Activated CD8-positive, alpha-beta T cell treated with anti-CD3 and anti-CD28 coated beads, Interleukin-2, amount 10 ng/mL, durations not matched to agents 7 days and 5 days (primary cell): ENCODE data around the gene BCL7C. TPM values are rescaled to one million over a fixed set of nuclear protein-coding genes. Genes with fewer than 3 reads are reported as not detected.

Source experiments
- ATAC-seq: fragments of 150-1000 bp; cut with Tn5 transposase; one replicate; pipeline ENCODE4 v1.10.0; 2021; ENCODE audit warnings: moderate library complexity
- CTCF ChIA-PET: fragments of 350-600 bp; sonication (Branson Sonifier 250); formaldehyde crosslinking; loops from one replicate; lab custom pipeline; 2021; ENCODE audit warnings: antibody characterized with exemption; lab: Charles Lee
- POLR2A ChIA-PET: fragments of 350-600 bp; sonication (Branson Sonifier 250); formaldehyde crosslinking; loops from one replicate; lab custom pipeline; 2021; ENCODE audit warnings: antibody characterized with exemption; lab: Charles Lee
- DNase-seq: peaks from one replicate; pipeline ENCODE4 v3.0.0-alpha.2; 2020
- H3K27ac Mint-ChIP-seq: one replicate; pipeline ENCODE4 v1.8.0; 2021; ENCODE audit warnings: mild to moderate bottlenecking, mixed read lengths
- H3K27me3 Mint-ChIP-seq: one replicate; pipeline ENCODE4 v1.8.0; 2021; ENCODE audit warnings: low read depth, mixed read lengths
- H3K36me3 Mint-ChIP-seq: one replicate; pipeline ENCODE4 v1.8.0; 2021; ENCODE audit warnings: low read depth, mixed read lengths
- H3K4me1 Mint-ChIP-seq: one replicate; pipeline ENCODE4 v1.8.0; 2021; ENCODE audit warnings: low read depth, mixed read lengths
- H3K4me3 Mint-ChIP-seq: one replicate; pipeline ENCODE4 v1.8.0; 2021; ENCODE audit warnings: mild to moderate bottlenecking, mixed read lengths
- H3K9me3 Mint-ChIP-seq: one replicate; pipeline ENCODE4 v1.8.0; 2022; ENCODE audit warnings: mixed read lengths; ENCODE audit not compliant: insufficient read depth
- microRNA-seq: library from miRNA; unstranded; fragments of <30 nt; microRNA quantifications from one replicate; pipeline ENCODE4 v1.2.0, GENCODE V29; 2022
- total RNA-seq, 2 experiments: library from RNA; stranded (reverse); gene quantifications; one replicate each; pipeline ENCODE4 v1.2.3, GENCODE V29; 2021

BCL7C gene
- total RNA-seq, 2 experiments from 2014 or later = 30.3 to 34.5 TPM

- Mint-ChIP-seq H3K4me3 (no peak overlapping the region), H3K9me3 (no peaks in the 10 kb centered on the region), H3K36me3 (no peaks in the 10 kb centered on the region), H3K27ac (no peak overlapping the region), H3K4me1 (peaks cover 3% of the 10 kb centered on the region), H3K27me3 (no peaks in the 10 kb centered on the region)
- ChIA-PET CTCF (interaction anchor here (0.9 to 1.7 kb wide), 4 partner anchors 15 to 92 kb away, joined by 3 to 6 read pairs (median 4); no protein-coding TSS in a partner anchor), POLR2A (no interaction called here)
- DNase-seq = no peak
- ATAC-seq = no peak
These were observed 54.2 kb downstream of the BCL7C start for GRCh38 chr16:30839523-30840227.

GRCh38 chr16:30838876-30839471, 54.9 kb downstream of the BCL7C start:
- Mint-ChIP-seq H3K4me1 (no peaks in the 10 kb centered on the region), H3K27me3 (no peaks in the 10 kb centered on the region), H3K27ac (no peak overlapping the region), H3K9me3 (no peaks in the 10 kb centered on the region), H3K36me3 (no peaks in the 10 kb centered on the region), H3K4me3 (no peak overlapping the region)
- POLR2A ChIA-PET = no interaction called here
- no peak for DNase-seq
- CTCF ChIA-PET = interaction anchor here (1.2 to 1.7 kb wide), 2 partner anchors 16 to 24 kb away, joined by 3 to 4 read pairs; no protein-coding TSS in a partner anchor
- no peak for ATAC-seq

DNA sequence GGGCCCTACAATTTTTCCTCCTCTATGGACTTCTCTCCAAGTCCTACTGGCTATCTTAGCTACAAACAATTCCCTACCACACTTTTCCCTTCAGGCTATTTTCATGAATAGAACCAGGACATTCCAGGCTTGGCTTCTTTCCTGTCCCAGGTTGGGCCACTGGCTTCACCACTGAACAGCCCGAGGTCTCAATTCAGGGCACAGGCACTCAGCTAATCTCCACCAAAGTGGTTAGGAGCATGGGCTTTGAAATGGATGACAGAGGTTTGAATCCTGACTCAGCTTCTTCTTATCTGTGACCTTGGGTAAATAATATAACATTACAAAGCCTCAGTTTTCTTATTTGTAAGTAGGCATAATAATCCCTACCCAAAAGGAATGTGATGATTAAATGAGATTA, 56.0 kb downstream of the BCL7C start:
- no peak for ATAC-seq
- no peak for DNase-seq
- Mint-ChIP-seq H3K4me1 (no peaks in the 10 kb centered on the region), H3K27me3 (no peaks in the 10 kb centered on the region), H3K9me3 (no peaks in the 10 kb centered on the region), H3K4me3 (no peak overlapping the region), H3K27ac (no peak overlapping the region), H3K36me3 (no peaks in the 10 kb centered on the region)
- ChIA-PET POLR2A (no interaction called here), CTCF (interaction anchor here (0.8 to 1.8 kb wide), 4 partner anchors 16 to 110 kb away, joined by 3 to 5 read pairs (median 4); no protein-coding TSS in a partner anchor)

Small RNA genes lying within 50 kb of the gene (microRNA-seq; reads per million reads assigned to microRNA genes)
- gene MIR4519 (not detected), gene MIR762 (not detected)

Other genes with a start within 250 kb of the BCL7C start
- 10 to 100 TPM; 87.6 to 91.4 TPM for gene PRR14, start 243.1 kb downstream of the BCL7C start, total RNA-seq
- 100 to 1,000 TPM in 1 of 2 experiments, 10 to 100 TPM in 1; 85.2 to 100 TPM for gene FBRS, start 235.6 kb downstream of the BCL7C start, total RNA-seq
- gene SRCAP, start 194.9 kb downstream of the BCL7C start, total RNA-seq = 10 to 100 TPM; 75.2 to 76.0 TPM
- gene PHKG2, start 145.7 kb downstream of the BCL7C start, total RNA-seq = 10 to 100 TPM; 42.1 to 43.7 TPM
- gene CFAP119, start 132.0 kb downstream of the BCL7C start, total RNA-seq = 1 to 10 TPM; 4.4 to 4.8 TPM
- 100 to 1,000 TPM; 100 to 102 TPM for gene RNF40, start 131.8 kb downstream of the BCL7C start, total RNA-seq
- 1 to 10 TPM; 1.7 to 1.9 TPM for gene ZNF629, start 106.9 kb downstream of the BCL7C start, total RNA-seq
- under 1 TPM; 0.23 to 0.34 TPM for gene CTF1, start 2.5 kb upstream of the BCL7C start, total RNA-seq
- gene FBXL19, start 29.5 kb upstream of the BCL7C start, total RNA-seq = 10 to 100 TPM; 22.7 to 23.1 TPM
- 10 to 100 TPM; 21.4 to 23.1 TPM for gene ORAI3, start 55.0 kb upstream of the BCL7C start, total RNA-seq
- gene SETD1A, start 63.7 kb upstream of the BCL7C start, total RNA-seq = 10 to 100 TPM; 25.6 to 28.4 TPM
- gene HSD3B7, start 91.1 kb upstream of the BCL7C start, total RNA-seq = 1 to 10 TPM; 6.3 to 7.8 TPM
- gene STX1B, start 116.6 kb upstream of the BCL7C start, total RNA-seq = 1 to 10 TPM; 1.7 to 2.2 TPM
- 10 to 100 TPM; 46.4 to 53.5 TPM for gene STX4, start 139.5 kb upstream of the BCL7C start, total RNA-seq
- gene ZNF668, start 180.2 kb upstream of the BCL7C start, total RNA-seq = 10 to 100 TPM; 20.8 to 22.2 TPM
- gene ZNF646, start 180.3 kb upstream of the BCL7C start, total RNA-seq = 10 to 100 TPM; 26.0 to 30.3 TPM
- gene PRSS53, start 194.9 kb upstream of the BCL7C start, total RNA-seq = 1 to 10 TPM; 5.3 to 6.8 TPM
- gene VKORC1, start 200.7 kb upstream of the BCL7C start, total RNA-seq = 10 to 100 TPM; 71.6 to 78.8 TPM
- 10 to 100 TPM; 38.9 TPM for gene BCKDK, start 214.3 kb upstream of the BCL7C start, total RNA-seq
- 10 to 100 TPM; 58.6 to 63.8 TPM for gene KAT8, start 223.6 kb upstream of the BCL7C start, total RNA-seq
- not detected for gene PRSS8, start 241.7 kb upstream of the BCL7C start, total RNA-seq